ENCODE data around the gene TET2.

The TET2 gene

DNA sequence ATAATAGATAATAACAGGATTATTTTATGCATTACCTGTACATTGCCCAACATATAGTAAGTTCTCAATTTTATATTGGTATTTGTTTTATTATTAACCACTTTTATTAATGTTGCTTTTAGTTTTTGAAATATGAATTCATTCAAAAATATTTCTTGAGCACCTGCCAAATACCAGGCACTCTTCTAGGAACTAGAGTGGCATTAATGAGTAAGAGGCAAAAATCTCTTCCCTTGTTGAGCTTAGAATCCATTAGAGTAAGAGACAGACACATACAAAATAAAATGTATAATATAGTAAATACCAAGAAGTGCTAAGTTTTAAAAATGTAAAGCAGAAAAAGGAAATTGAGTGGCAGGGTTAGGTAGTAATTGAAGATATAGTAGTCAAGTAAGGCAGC, 45.8 kb downstream of the TET2 start:
- Histone ChIP-seq H3K9me3 (ENCODE audit: control insufficient read depth, low read length) (no peaks in the 10 kb centered on the region), H3K27me3 (ENCODE audit: control insufficient read depth, insufficient read depth, low read length) (no peaks in the 10 kb centered on the region), H3K79me2 (no peaks in the 10 kb centered on the region), H3K36me3 (ENCODE audit: control insufficient read depth, insufficient read depth, low read length) (no peaks in the 10 kb centered on the region), H3K4me1 (peaks cover 4% of the 10 kb centered on the region), H3K27ac (no peak overlapping the region), H3K4me2 (ENCODE audit: low read length) (no peak overlapping the region), H3K4me3 (ENCODE audit: low read depth, low read length) (no peak overlapping the region), H2AFZ (no peak overlapping the region), H3K9ac (no peak overlapping the region)
- TF ChIP-seq, protein P1, sequence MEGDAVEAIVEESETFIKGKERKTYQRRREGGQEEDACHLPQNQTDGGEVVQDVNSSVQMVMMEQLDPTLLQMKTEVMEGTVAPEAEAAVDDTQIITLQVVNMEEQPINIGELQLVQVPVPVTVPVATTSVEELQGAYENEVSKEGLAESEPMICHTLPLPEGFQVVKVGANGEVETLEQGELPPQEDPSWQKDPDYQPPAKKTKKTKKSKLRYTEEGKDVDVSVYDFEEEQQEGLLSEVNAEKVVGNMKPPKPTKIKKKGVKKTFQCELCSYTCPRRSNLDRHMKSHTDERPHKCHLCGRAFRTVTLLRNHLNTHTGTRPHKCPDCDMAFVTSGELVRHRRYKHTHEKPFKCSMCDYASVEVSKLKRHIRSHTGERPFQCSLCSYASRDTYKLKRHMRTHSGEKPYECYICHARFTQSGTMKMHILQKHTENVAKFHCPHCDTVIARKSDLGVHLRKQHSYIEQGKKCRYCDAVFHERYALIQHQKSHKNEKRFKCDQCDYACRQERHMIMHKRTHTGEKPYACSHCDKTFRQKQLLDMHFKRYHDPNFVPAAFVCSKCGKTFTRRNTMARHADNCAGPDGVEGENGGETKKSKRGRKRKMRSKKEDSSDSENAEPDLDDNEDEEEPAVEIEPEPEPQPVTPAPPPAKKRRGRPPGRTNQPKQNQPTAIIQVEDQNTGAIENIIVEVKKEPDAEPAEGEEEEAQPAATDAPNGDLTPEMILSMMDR (IDR thresholded peaks at IDR 0.05), result no peak

DNA sequence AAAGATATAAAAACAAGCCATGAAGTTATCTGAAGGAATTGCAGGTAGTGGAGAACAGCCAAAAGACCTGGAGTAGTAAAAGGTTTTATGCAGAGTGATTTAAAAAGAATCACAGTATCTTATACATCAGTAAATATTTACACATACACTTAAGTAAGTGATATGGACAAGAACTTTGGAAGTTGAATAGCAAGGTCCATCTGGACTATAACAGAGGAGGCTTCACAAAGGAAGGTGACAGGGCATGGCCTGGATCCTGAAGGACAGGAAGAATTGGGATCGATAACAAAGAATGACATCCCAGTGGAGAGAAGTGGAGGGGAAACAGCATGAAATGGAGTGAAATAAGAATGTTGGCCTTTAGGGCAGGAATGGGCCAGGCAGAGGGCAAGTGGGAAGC, 46.2 kb downstream of the TET2 start:
- Histone ChIP-seq H3K27ac (no peak overlapping the region), H3K4me3 (ENCODE audit: low read depth, low read length) (no peak overlapping the region), H2AFZ (no peak overlapping the region), H3K36me3 (ENCODE audit: control insufficient read depth, insufficient read depth, low read length) (no peaks in the 10 kb centered on the region), H3K4me2 (ENCODE audit: low read length) (no peak overlapping the region), H3K27me3 (ENCODE audit: control insufficient read depth, insufficient read depth, low read length) (no peaks in the 10 kb centered on the region), H3K79me2 (no peaks in the 10 kb centered on the region), H3K9ac (no peak overlapping the region), H3K4me1 (peaks cover 4% of the 10 kb centered on the region), H3K9me3 (ENCODE audit: control insufficient read depth, low read length) (no peaks in the 10 kb centered on the region)
- TF ChIP-seq, protein P1 (IDR thresholded peaks at IDR 0.05), result no peak

DNA sequence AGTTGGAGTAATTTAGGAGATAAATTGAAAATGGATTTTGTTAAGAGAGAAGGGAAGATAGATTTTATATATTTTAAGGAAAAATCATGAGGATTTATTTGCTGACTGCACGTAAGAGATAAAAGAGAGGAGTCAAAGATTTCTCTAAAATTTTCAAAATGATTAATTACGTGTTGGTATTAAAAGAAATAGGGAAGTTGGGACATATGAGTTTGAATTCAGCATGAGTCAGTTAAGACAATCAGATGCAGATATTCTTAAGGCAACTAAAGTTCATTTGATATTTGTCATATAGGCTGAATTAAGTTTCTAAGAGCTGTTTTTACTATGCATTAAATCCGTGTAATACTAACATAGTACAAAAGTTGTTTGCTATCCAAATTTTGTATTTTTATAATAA, 46.9 kb downstream of the TET2 start:
- no peak overlapping the region for H3K4me3 ChIP-seq (ENCODE audit: low read depth, low read length)
- TF ChIP-seq, protein P1 (IDR thresholded peaks at IDR 0.05), result no peak
- H3K27ac ChIP-seq, result no peak overlapping the region
- H3K79me2 ChIP-seq, result no peaks in the 10 kb centered on the region
- H3K4me2 ChIP-seq (ENCODE audit: low read length), result no peak overlapping the region
- no peak overlapping the region for H2AFZ ChIP-seq
- peaks cover 4% of the 10 kb centered on the region for H3K4me1 ChIP-seq
- H3K9me3 ChIP-seq (ENCODE audit: control insufficient read depth, low read length), result no peaks in the 10 kb centered on the region
- no peak overlapping the region for H3K9ac ChIP-seq
- no peaks in the 10 kb centered on the region for H3K27me3 ChIP-seq (ENCODE audit: control insufficient read depth, insufficient read depth, low read length)
- H3K36me3 ChIP-seq (ENCODE audit: control insufficient read depth, insufficient read depth, low read length), result no peaks in the 10 kb centered on the region

DNA sequence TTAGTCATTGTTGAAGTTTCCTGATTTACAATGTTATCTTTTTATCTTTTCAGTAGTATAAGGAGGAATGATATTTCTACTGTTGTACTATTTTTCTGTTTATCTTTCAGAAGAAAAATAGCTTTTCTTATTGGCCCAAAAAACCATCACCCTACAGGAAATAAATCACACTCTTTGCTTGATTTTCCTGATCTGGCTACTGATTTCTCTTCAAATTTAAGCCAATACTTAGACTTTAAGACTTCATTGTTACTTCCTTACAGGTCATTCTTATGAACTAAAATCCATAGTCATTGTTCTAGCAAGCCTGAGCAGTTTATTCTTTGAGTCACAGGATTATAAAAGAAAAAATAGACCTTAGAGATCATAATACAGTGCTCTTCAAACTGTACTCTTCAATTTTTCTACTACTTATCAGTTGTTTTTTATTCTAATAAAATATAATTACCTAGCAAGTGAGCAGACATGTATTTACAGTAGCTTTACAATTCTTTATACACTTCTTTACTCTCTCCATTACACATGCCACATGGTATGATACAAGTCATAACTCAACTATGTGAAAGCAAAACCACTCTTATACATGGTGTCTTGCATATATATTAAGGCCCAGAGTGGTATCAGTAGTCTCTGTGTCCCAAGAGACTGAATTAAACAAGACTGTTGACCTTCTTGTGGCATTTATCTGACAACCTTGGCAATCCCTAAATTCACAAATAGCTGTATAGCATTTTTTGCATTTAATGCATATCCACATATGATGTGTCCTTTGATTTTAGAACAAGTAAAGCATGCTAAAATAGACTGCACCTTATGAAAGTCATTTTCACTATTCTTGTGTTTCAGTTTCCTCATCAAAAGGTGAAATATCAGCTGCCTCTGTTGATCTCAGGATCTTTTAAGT, 47.9 kb downstream of the TET2 start:
- TF ChIP-seq, protein P1 (IDR thresholded peaks at IDR 0.05), result no peak
- H3K4me1 ChIP-seq, result peaks cover 4% of the 10 kb centered on the region

More for the DNA sequence above, 47.9 kb downstream of the TET2 start:
- H3K4me2 ChIP-seq (ENCODE audit: low read length), result no peak overlapping the region
- no peak overlapping the region for H2AFZ ChIP-seq
- no peaks in the 10 kb centered on the region for H3K36me3 ChIP-seq (ENCODE audit: control insufficient read depth, insufficient read depth, low read length)
- no peaks in the 10 kb centered on the region for H3K27me3 ChIP-seq (ENCODE audit: control insufficient read depth, insufficient read depth, low read length)
- H3K79me2 ChIP-seq, result no peaks in the 10 kb centered on the region
- H3K4me3 ChIP-seq (ENCODE audit: low read depth, low read length), result no peak overlapping the region
- no peak overlapping the region for H3K27ac ChIP-seq
- H3K9me3 ChIP-seq (ENCODE audit: control insufficient read depth, low read length), result no peaks in the 10 kb centered on the region
- no peak overlapping the region for H3K9ac ChIP-seq
